Neural progenitor cell (in vitro differentiated cells): ENCODE measurements around the gene GHR. TPM values are rescaled to one million over a fixed set of nuclear protein-coding genes. Genes with fewer than 3 reads are reported as not detected.

Experiments used
- DNase-seq: peaks from one replicate; pipeline ENCODE4 v3.0.0-alpha.2; 2016; ENCODE audit warnings: low spot score
- H2AFZ ChIP-seq: fragments of 200-600 bp; sonication (generic); replicated peaks from 2 replicates; pipeline ENCODE4 v1.6.1; 2016; ENCODE audit warnings: antibody characterized with exemption
- H3F3A ChIP-seq: fragments of 200-600 bp; sonication (generic); 2 replicates; pipeline ENCODE4 v1.6.1; 2016; ENCODE audit warnings: antibody characterized with exemption, low read depth
- H3K27ac ChIP-seq: fragments of 200-600 bp; sonication (generic); 2 replicates; pipeline ENCODE4 v1.5.1; 2016; ENCODE audit warnings: mild to moderate bottlenecking
- H3K27me3 ChIP-seq: fragments of 200-600 bp; sonication (generic); 2 replicates; pipeline ENCODE4 v1.6.1; 2016; ENCODE audit warnings: mild to moderate bottlenecking, moderate library complexity
- H3K36me3 ChIP-seq: fragments of 200-600 bp; sonication (generic); 2 replicates; pipeline ENCODE4 v1.5.1; 2016
- H3K4me1 ChIP-seq: fragments of 200-600 bp; sonication (generic); 2 replicates; pipeline ENCODE4 v1.6.1; 2016; ENCODE audit warnings: mixed run types
- H3K4me2 ChIP-seq: fragments of 200-600 bp; sonication (generic); 2 replicates; pipeline ENCODE4 v1.6.1; 2016
- H3K4me3 ChIP-seq: fragments of 200-600 bp; sonication (generic); 2 replicates; pipeline ENCODE4 v1.5.1; 2016
- H3K79me2 ChIP-seq: fragments of 200-600 bp; sonication (generic); 2 replicates; pipeline ENCODE4 v1.6.1; 2016; ENCODE audit warnings: low read depth
- H3K9ac ChIP-seq: fragments of 200-600 bp; sonication (generic); 2 replicates; pipeline ENCODE4 v1.6.1; 2016
- H3K9me3 ChIP-seq: fragments of 200-600 bp; sonication (generic); 2 replicates; pipeline ENCODE4 v1.5.1; 2016; ENCODE audit warnings: low read depth
- H4K20me1 ChIP-seq: fragments of 200-600 bp; sonication (generic); 2 replicates; pipeline ENCODE4 v1.6.1; 2016; ENCODE audit warnings: low read depth
- H3K27ac Mint-ChIP-seq: 3 replicates; pipeline ENCODE4 v1.8.0; 2021; ENCODE audit warnings: mixed read lengths
- H3K27me3 Mint-ChIP-seq: 2 replicates; pipeline ENCODE4 v1.8.0; 2022; ENCODE audit warnings: low read depth, mild to moderate bottlenecking, inconsistent platforms, moderate library complexity, mixed read lengths; ENCODE audit not compliant: insufficient read depth
- H3K36me3 Mint-ChIP-seq: 3 replicates; pipeline ENCODE4 v1.8.0; 2021; ENCODE audit warnings: mixed read lengths
- H3K4me1 Mint-ChIP-seq: 3 replicates; pipeline ENCODE4 v1.8.0; 2021; ENCODE audit warnings: mixed read lengths
- H3K4me3 Mint-ChIP-seq: 3 replicates; pipeline ENCODE4 v1.8.0; 2021; ENCODE audit warnings: mild to moderate bottlenecking, moderate library complexity, mixed read lengths
- H3K9me3 Mint-ChIP-seq: 3 replicates; pipeline ENCODE4 v1.8.0; 2020; ENCODE audit warnings: mixed read lengths
- CTCF ChIP-seq: fragments of 200-600 bp; sonication (generic); IDR thresholded peaks from 2 replicates; pipeline ENCODE4 v1.5.1; 2017; ENCODE audit warnings: antibody characterized with exemption, mild to moderate bottlenecking
- EZH2 ChIP-seq: fragments of 200-600 bp; sonication (generic); IDR thresholded peaks from 2 replicates; pipeline ENCODE4 v1.6.1; 2017; ENCODE audit warnings: antibody characterized with exemption, mild to moderate bottlenecking, moderate library complexity
- EZH2phosphoT487 ChIP-seq: fragments of 200-600 bp; sonication (generic); IDR thresholded peaks from 2 replicates; pipeline ENCODE4 v1.6.1; 2017; ENCODE audit warnings: antibody characterized with exemption
- total RNA-seq: library from RNA; depleted of rRNA; stranded (reverse); fragments of >200 nt; gene quantifications from 2 replicates; pipeline ENCODE4 v1.2.3, GENCODE V29; 2015; ENCODE audit warnings: low replicate concordance

GHR gene
- total RNA-seq, 1 donor from 2014 or later, result 0.07 TPM

GRCh38 chr5:42641336-42642005 is 218.2 kb downstream of the GHR start:
- no peaks in the 10 kb centered on the region for H4K20me1 ChIP-seq
- H3K4me3 ChIP-seq, result no peak overlapping the region
- no peaks in the 10 kb centered on the region for H3K4me1 Mint-ChIP-seq

GRCh38 chr5:42642006-42642405 is 218.8 kb downstream of the GHR start:
- no peaks in the 10 kb centered on the region for H3K27me3 Mint-ChIP-seq
- no peak overlapping the region for H3K4me3 Mint-ChIP-seq
- Histone ChIP-seq H4K20me1 (no peaks in the 10 kb centered on the region), H3F3A (no peaks in the 10 kb centered on the region), H3K27ac (no peak overlapping the region), H3K36me3 (no peaks in the 10 kb centered on the region), H3K27me3 (no peaks in the 10 kb centered on the region), H3K4me1 (no peaks in the 10 kb centered on the region), H3K4me2 (no peak overlapping the region), H3K4me3 (no peak overlapping the region), H3K79me2 (no peaks in the 10 kb centered on the region), H3K9me3 (no peaks in the 10 kb centered on the region), H2AFZ (no peak overlapping the region), H3K9ac (no peak overlapping the region)
- no peaks in the 10 kb centered on the region for H3K4me1 Mint-ChIP-seq
- no peak for TF ChIP-seq EZH2
- no peaks in the 10 kb centered on the region for H3K36me3 Mint-ChIP-seq
- no peak for DNase-seq
- no peak overlapping the region for H3K27ac Mint-ChIP-seq
- no peaks in the 10 kb centered on the region for H3K9me3 Mint-ChIP-seq

More at GRCh38 chr5:42641336-42642005, 218.2 kb downstream of the GHR start:
- Histone ChIP-seq H3K4me1 (no peaks in the 10 kb centered on the region), H3K27ac (no peak overlapping the region), H3K79me2 (no peaks in the 10 kb centered on the region), H3K9me3 (no peaks in the 10 kb centered on the region), H3K4me2 (no peak overlapping the region), H3K9ac (no peak overlapping the region), H3K27me3 (no peaks in the 10 kb centered on the region), H2AFZ (no peak overlapping the region), H3K36me3 (no peaks in the 10 kb centered on the region), H3F3A (no peaks in the 10 kb centered on the region)
- Mint-ChIP-seq H3K36me3 (no peaks in the 10 kb centered on the region), H3K27ac (no peak overlapping the region), H3K27me3 (no peaks in the 10 kb centered on the region), H3K4me3 (no peak overlapping the region), H3K9me3 (no peaks in the 10 kb centered on the region)
- no peak for DNase-seq
- no peak for TF ChIP-seq CTCF
- TF ChIP-seq EZH2phosphoT487, result no peak
- no peak for TF ChIP-seq EZH2

GRCh38 chr5:42643360-42643759 is 220.1 kb downstream of the GHR start:
- H4K20me1 ChIP-seq, result no peaks in the 10 kb centered on the region
- Mint-ChIP-seq H3K27me3 (no peaks in the 10 kb centered on the region), H3K9me3 (no peaks in the 10 kb centered on the region), H3K36me3 (no peaks in the 10 kb centered on the region), H3K4me1 (no peaks in the 10 kb centered on the region), H3K4me3 (no peak overlapping the region), H3K27ac (no peak overlapping the region)
- H3K27ac ChIP-seq, result no peak overlapping the region
- no peaks in the 10 kb centered on the region for H3K36me3 ChIP-seq
- H3F3A ChIP-seq, result no peaks in the 10 kb centered on the region
- H3K27me3 ChIP-seq, result no peaks in the 10 kb centered on the region
- no peak for DNase-seq
- H3K9ac ChIP-seq, result no peak overlapping the region
- H3K4me2 ChIP-seq, result no peak overlapping the region
- no peaks in the 10 kb centered on the region for H3K79me2 ChIP-seq
- H3K4me1 ChIP-seq, result no peaks in the 10 kb centered on the region
- no peak overlapping the region for H3K4me3 ChIP-seq
- H2AFZ ChIP-seq, result no peak overlapping the region
- H3K9me3 ChIP-seq, result no peaks in the 10 kb centered on the region
- TF ChIP-seq EZH2, result no peak
- TF ChIP-seq EZH2phosphoT487, result no peak
- TF ChIP-seq CTCF, result no peak

GRCh38 chr5:42645138-42645537 is 221.9 kb downstream of the GHR start:
- Histone ChIP-seq H3K27me3 (no peaks in the 10 kb centered on the region), H3F3A (no peaks in the 10 kb centered on the region), H4K20me1 (no peaks in the 10 kb centered on the region), H2AFZ (no peak overlapping the region), H3K4me1 (no peaks in the 10 kb centered on the region), H3K36me3 (no peaks in the 10 kb centered on the region), H3K4me3 (no peak overlapping the region), H3K9me3 (no peaks in the 10 kb centered on the region), H3K9ac (no peak overlapping the region), H3K27ac (no peak overlapping the region), H3K79me2 (no peaks in the 10 kb centered on the region), H3K4me2 (no peak overlapping the region)
- no peaks in the 10 kb centered on the region for H3K4me1 Mint-ChIP-seq
- DNase-seq, result no peak
- H3K36me3 Mint-ChIP-seq, result no peaks in the 10 kb centered on the region
- no peaks in the 10 kb centered on the region for H3K9me3 Mint-ChIP-seq
- no peak for TF ChIP-seq EZH2phosphoT487
- TF ChIP-seq EZH2, result no peak
- no peak for TF ChIP-seq CTCF
- no peak overlapping the region for H3K27ac Mint-ChIP-seq
- H3K4me3 Mint-ChIP-seq, result no peak overlapping the region
- no peaks in the 10 kb centered on the region for H3K27me3 Mint-ChIP-seq
